SH-SY5Y (cell line): ENCODE data around the gene MTCH1.

ENCODE experiments used
- GATA2 ChIP-seq: IDR thresholded peaks from 2 replicates; pipeline ENCODE4 v1.6.1; 2011; ENCODE audit warnings: mild to moderate bottlenecking, low read depth, low read length
- GATA3 ChIP-seq: IDR thresholded peaks from 2 replicates; pipeline ENCODE4 v1.6.1; 2011; ENCODE audit warnings: low read depth, mild to moderate bottlenecking, low read length, moderate library complexity

DNA sequence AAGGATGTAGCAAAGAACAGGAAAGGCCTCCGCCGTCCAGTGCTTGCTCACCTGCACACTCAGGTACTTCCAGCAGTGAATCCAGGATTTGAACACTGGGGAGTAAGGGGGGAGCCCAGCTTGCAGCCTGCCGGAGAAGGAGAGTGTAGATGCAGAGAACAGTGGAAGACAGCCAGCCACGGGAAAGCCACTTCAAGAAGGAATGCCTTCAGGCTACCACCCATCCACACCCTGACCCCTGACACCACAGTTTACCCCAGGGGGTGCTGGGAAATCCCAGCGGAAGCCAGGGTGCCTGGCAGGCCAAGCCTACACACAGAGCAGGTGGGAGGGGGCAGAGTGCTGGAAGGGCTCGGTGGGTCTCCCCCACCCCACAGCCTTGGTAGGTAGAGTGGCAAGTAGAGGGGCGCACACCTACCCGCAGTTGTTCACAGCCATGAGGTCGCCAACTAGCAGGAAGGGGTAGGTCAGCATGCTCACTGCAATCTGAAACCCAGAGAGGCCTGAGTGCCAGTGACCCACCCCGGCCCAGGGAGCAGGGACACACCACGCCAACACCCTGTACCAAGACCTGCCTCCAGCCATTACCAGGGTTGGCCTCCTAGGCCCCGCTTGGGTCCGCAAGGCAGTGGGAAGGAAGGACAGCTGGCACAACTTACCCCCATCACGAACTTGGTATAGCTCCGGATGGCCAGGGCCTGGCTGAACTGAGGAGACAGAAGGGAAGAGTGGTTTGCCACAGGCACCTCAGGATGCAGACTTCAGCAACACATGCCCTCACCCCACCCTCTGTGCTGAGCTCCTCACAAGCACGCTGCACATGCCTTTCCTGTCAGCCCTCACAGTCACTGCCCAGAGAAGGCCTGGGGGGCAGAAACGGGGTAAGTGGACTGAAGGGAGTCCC lies 15.8 kb downstream of the MTCH1 start:
- TF ChIP-seq GATA2 = no peak
- no peak for TF ChIP-seq GATA3
